HepG2 (cell line): ENCODE measurements around the gene CGNL1. TPM values are rescaled to one million over a fixed set of nuclear protein-coding genes. Genes with fewer than 3 reads are reported as not detected.

ENCODE experiments used
- ATAC-seq: fragments of 200-7000 bp; cut with Tn5 transposase; 3 replicates; pipeline ENCODE4 v1.9.1; 2020; ENCODE audit warnings: mild to moderate bottlenecking, moderate library complexity
- BruUV-seq: library from RNA; stranded (reverse); fragments of 400-500 nt; replicated peaks from 2 replicates; lab custom pipeline; 2021; lab: Mats Ljungman, UMichigan
- CTCF ChIA-PET: fragments of 300-600 bp; formaldehyde crosslinking; extraction: SDS; loops from one replicate; lab custom pipeline; 2021; ENCODE audit warnings: low total read pairs, inconsistent platforms, low intra/inter-chr PET ratio; lab: Yijun Ruan, JAX
- POLR2A ChIA-PET: fragments of 350-600 bp; sonication (Branson Sonifier 250); formaldehyde crosslinking; loops from one replicate; lab custom pipeline; 2020; ENCODE audit warnings: antibody characterized with exemption, inconsistent platforms; lab: Yijun Ruan, JAX
- DNase-seq: peaks from one replicate; pipeline ENCODE4 v3.0.0-alpha.2; 2015; ENCODE audit warnings: low spot score
- FAIRE-seq: peaks from 3 replicates; lab custom pipeline; 2011; peaks lifted over from hg19 to GRCh38; lab: Jason Lieb, UNC
- H2AFZ ChIP-seq: one replicate; pipeline ENCODE4 v1.6.1; 2011; ENCODE audit warnings: low read length, inconsistent platforms
- H3K27ac ChIP-seq: fragments of 300-600 bp; 3 replicates; pipeline ENCODE4 v1.8.0; 2011; ENCODE audit warnings: mixed run types, mild to moderate bottlenecking, mixed read lengths, low read length, inconsistent platforms; ENCODE audit not compliant: insufficient read depth; ENCODE audit errors: extremely low read length
- H3K27me3 ChIP-seq, 2 experiments: fragments of 200-600 bp in 1 of 2; 2 replicates in 1 of 2; 3 replicates in 1 of 2; pipeline versions ENCODE4 v1.6.0 to v1.8.0; 2011; ENCODE audit warnings: low read length in 2 of 2, mild to moderate bottlenecking in 2 of 2, moderate library complexity in 2 of 2, inconsistent platforms in 1 of 2; ENCODE audit not compliant: insufficient read depth in 2 of 2, control insufficient read depth in 1 of 2
- H3K36me3 ChIP-seq, 2 experiments: fragments of 200-600 bp in 1 of 2; replicated peaks in 1 of 2; 2 replicates in 1 of 2; 3 replicates in 1 of 2; pipeline versions ENCODE4 v1.5.1 to v1.8.0; 2011; ENCODE audit warnings: low read length in 2 of 2, inconsistent platforms in 1 of 2; ENCODE audit not compliant: insufficient read depth in 2 of 2, control insufficient read depth in 1 of 2
- H3K4me1 ChIP-seq: 2 replicates; pipeline ENCODE4 v1.5.1; 2012; ENCODE audit warnings: low read length, inconsistent platforms; ENCODE audit not compliant: insufficient read depth
- H3K4me2 ChIP-seq: 2 replicates; pipeline ENCODE4 v1.6.0; 2011; ENCODE audit warnings: low read depth, low read length, inconsistent platforms
- H3K4me3 ChIP-seq, 3 experiments: fragments of 200-600 bp in 1 of 3; sonication (generic), shearing (Covaris generic) in 1 of 3; replicated peaks in 1 of 3; 2 replicates each; pipeline ENCODE4 v1.5.1; 2011 to 2016; ENCODE audit warnings: low read length in 3 of 3, inconsistent platforms in 2 of 3, low read depth in 2 of 3, mild to moderate bottlenecking in 2 of 3, control low read depth in 1 of 3, mixed read lengths in 1 of 3; ENCODE audit not compliant: insufficient read depth in 1 of 3
- H3K79me2 ChIP-seq: one replicate; pipeline ENCODE4 v1.6.1; 2011; ENCODE audit warnings: low read length, inconsistent platforms; ENCODE audit not compliant: insufficient read depth
- H3K9ac ChIP-seq: 2 replicates; pipeline ENCODE4 v1.6.0; 2011; ENCODE audit warnings: mild to moderate bottlenecking, low read depth, low read length, inconsistent platforms; ENCODE audit not compliant: insufficient read depth
- H3K9me3 ChIP-seq: 2 replicates; pipeline ENCODE4 v1.5.1; 2012; ENCODE audit warnings: mild to moderate bottlenecking, low read length
- H4K20me1 ChIP-seq: 2 replicates; pipeline ENCODE4 v1.6.0; 2011; ENCODE audit warnings: inconsistent platforms, mild to moderate bottlenecking, low read length, moderate library complexity; ENCODE audit not compliant: insufficient read depth
- AGO1 ChIP-seq: fragments of 200-400 bp; formaldehyde crosslinking; IDR thresholded peaks from 2 replicates; pipeline ENCODE4 v1.6.1; 2017; ENCODE audit warnings: mild to moderate bottlenecking, low read depth, low read length, moderate library complexity; ENCODE audit not compliant: poor library complexity, severe bottlenecking
- CBX2 ChIP-seq, 2 experiments: fragments of 200-600 bp in 1 of 2; sonication (generic); formaldehyde crosslinking in 1 of 2; IDR thresholded peaks; 2 replicates each; pipeline versions ENCODE4 v1.7.0 to v1.8.1; 2018 to 2022; ENCODE audit warnings: low read depth in 2 of 2, low read length in 1 of 2, mild to moderate bottlenecking in 1 of 2, missing genetic modification reagents in 1 of 2
- FOXJ3 ChIP-seq: sonication (generic); formaldehyde crosslinking; IDR thresholded peaks from 2 replicates; pipeline ENCODE4 v1.4.0; 2020; ENCODE audit warnings: missing genetic modification reagents, mild to moderate bottlenecking, borderline replicate concordance
- HNRNPL ChIP-seq: fragments of 200-400 bp; formaldehyde crosslinking; IDR thresholded peaks from 2 replicates; pipeline ENCODE4 v1.6.1; 2017; ENCODE audit warnings: mild to moderate bottlenecking, low read depth, low read length
- MLLT10 ChIP-seq: sonication (generic); formaldehyde crosslinking; IDR thresholded peaks from 2 replicates; pipeline ENCODE4 v1.4.0; 2020; ENCODE audit warnings: missing genetic modification reagents
- PCBP1 ChIP-seq: fragments of 200-400 bp; formaldehyde crosslinking; IDR thresholded peaks from 2 replicates; pipeline ENCODE4 v1.6.1; 2017; ENCODE audit warnings: mild to moderate bottlenecking, low read depth, low read length, borderline replicate concordance
- TCF7 ChIP-seq: sonication (generic); IDR thresholded peaks from 2 replicates; pipeline ENCODE4 v1.6.1; 2016; ENCODE audit warnings: antibody characterized with exemption, low read depth
- TERF1 ChIP-seq: sonication (generic); formaldehyde crosslinking; IDR thresholded peaks from 2 replicates; pipeline ENCODE4 v1.8.0; 2022; ENCODE audit warnings: mild to moderate bottlenecking, missing genetic modification reagents, moderate library complexity
- THYN1 ChIP-seq: sonication (generic); formaldehyde crosslinking; IDR thresholded peaks from 2 replicates; pipeline ENCODE4 v1.8.1; 2023; ENCODE audit warnings: low read depth, mild to moderate bottlenecking, moderate library complexity, missing genetic modification reagents, borderline replicate concordance
- ZEB1 ChIP-seq: IDR thresholded peaks from 2 replicates; pipeline ENCODE4 v1.6.1; 2012; ENCODE audit warnings: mild to moderate bottlenecking, low read depth, inconsistent platforms; ENCODE audit not compliant: insufficient replicate concordance
- ZNF180 ChIP-seq: sonication (generic); formaldehyde crosslinking; IDR thresholded peaks from 2 replicates; pipeline ENCODE4 v1.4.0; 2020; ENCODE audit warnings: low read depth, missing genetic modification reagents, borderline replicate concordance
- ZNF292 ChIP-seq: sonication (generic); formaldehyde crosslinking; IDR thresholded peaks from 2 replicates; pipeline ENCODE4 v1.8.1; 2022; ENCODE audit warnings: mild to moderate bottlenecking, low read depth, missing genetic modification reagents, borderline replicate concordance
- ZNF484 ChIP-seq: sonication (generic); formaldehyde crosslinking; IDR thresholded peaks from 2 replicates; pipeline ENCODE4 v1.5.1; 2020; ENCODE audit warnings: mild to moderate bottlenecking, low read depth, missing genetic modification reagents, borderline replicate concordance
- WGBS: methylation state at CpG from one replicate; pipeline ENCODE4 v1.1.6; 2017; ENCODE audit warnings: low lambda C conversion rate; 5-methylcytosine and 5-hydroxymethylcytosine counted together
- in situ Hi-C: cut with HindIII; loops from 2 replicates; pipeline ENCODE4 v1.10.0; 2017; ENCODE audit warnings: low pct_unique_long_range_greater_than_20kb; ENCODE audit not compliant: extremely low pct_ligation_motif_present
- intact Hi-C: fragments of 100-400 bp; cut with micrococcal nuclease; formaldehyde crosslinking; loops from one replicate; pipeline ENCODE4 v1.10.0; 2022; ENCODE audit not compliant: unreplicated experiment
- polyA plus RNA-seq, 8 experiments: library from polyadenylated mRNA; depleted of rRNA in 3 of 8; stranded (reverse) in 7 of 8; unstranded in 1 of 8; fragments of >200 nt; fragmentation: Illumina TruSeq in 4 of 8; extraction: Trizol in 4 of 8; gene quantifications; 2 replicates each; pipeline versions ENCODE4 v1.2.1 to v1.2.3, GENCODE V29; 2011 to 2016; ENCODE audit warnings: low read depth in 4 of 8, missing spikeins in 1 of 8, mixed read lengths in 1 of 8; ENCODE audit not compliant: insufficient read depth in 1 of 8
- total RNA-seq, 5 experiments: library from RNA; depleted of rRNA; stranded (reverse); fragments of >200 nt; fragmentation: Illumina TruSeq; extraction: Trizol; gene quantifications; 2 replicates each; pipeline ENCODE4 v1.2.3, GENCODE V29; 2016; ENCODE audit warnings: low read depth in 1 of 5

The CGNL1 gene
- total and polyA plus RNA-seq, 2 of the 13 experiments (the other 11 are each of a cell fraction or from before 2014, with no cell fraction given), result 5.6 to 15.6 TPM

GRCh38 chr15:57596301-57596855 lies 220.1 kb downstream of the CGNL1 start:
- H4K20me1 ChIP-seq, result no peaks in the 10 kb centered on the region
- no peak for TF ChIP-seq HNRNPL
- no peak for TF ChIP-seq MLLT10 (CRISPR knock-in tag)
- no peak for TF ChIP-seq ZNF484
- no peak for TF ChIP-seq AGO1
- TF ChIP-seq TCF7, result no peak
- TF ChIP-seq TERF1 (CRISPR knock-in tag), result no peak
- TF ChIP-seq PCBP1, result no peak
- TF ChIP-seq FOXJ3, result no peak
- TF ChIP-seq ZEB1, result no peak
- TF ChIP-seq ZNF292 (CRISPR knock-in tag), result no peak
- TF ChIP-seq THYN1 (CRISPR knock-in tag), result no peak
- no peak for TF ChIP-seq ZNF180 (CRISPR knock-in tag)
- no peak for TF ChIP-seq CBX2 (IDR thresholded peaks at IDR 0.05; ENCODE audit: low read depth, low read length)
- no peak for TF ChIP-seq CBX2 (CRISPR knock-in tag; IDR thresholded peaks at IDR 0.05; ENCODE audit: low read depth)
- DNase-seq, result no peak
- ChIA-PET CTCF (no interaction called here), POLR2A (no interaction called here)
- no peak overlapping the region for H3K4me3 ChIP-seq
- H3K9me3 ChIP-seq, result no peaks in the 10 kb centered on the region
- H3K4me1 ChIP-seq, result no peaks in the 10 kb centered on the region
- no peak overlapping the region for H2AFZ ChIP-seq
- H3K4me2 ChIP-seq, result no peak overlapping the region
- 16% methylated on average over 8 of the region's 8 CpGs for WGBS
- H3K27me3 ChIP-seq, result peaks cover 5 to 40% of the 10 kb centered on the region in 2 experiments
- in situ Hi-C loops (no loop called here), intact Hi-C loops (no loop called here)
- no peaks in the 10 kb centered on the region for H3K79me2 ChIP-seq
- no peak for FAIRE-seq
- BruUV-seq, result no TSS peak
- ATAC-seq, result no peak
- H3K9ac ChIP-seq, result no peak overlapping the region
- H3K27ac ChIP-seq, result no peak overlapping the region
- no peaks in the 10 kb centered on the region for H3K36me3 ChIP-seq
